Epithelial cell of proximal tubule (primary cell): ENCODE measurements around the gene CD2AP. TPM values are rescaled to one million over a fixed set of nuclear protein-coding genes. Genes with fewer than 3 reads are reported as not detected.

ENCODE experiments used
- DNase-seq: peaks from one replicate; pipeline ENCODE4 v3.0.0-alpha.2; 2011; ENCODE audit warnings: low read depth
- H3K4me3 ChIP-seq: 2 replicates; pipeline ENCODE4 v1.5.1; 2011; ENCODE audit warnings: low read depth, mild to moderate bottlenecking, low read length
- CTCF ChIP-seq: conservative IDR thresholded peaks from 2 replicates; pipeline ENCODE4 v1.5.1; 2012; ENCODE audit warnings: low read depth, mild to moderate bottlenecking, low read length
- total RNA-seq: library from RNA; depleted of rRNA; stranded (reverse); fragments of >200 nt; gene quantifications from 2 replicates; pipeline ENCODE4 v1.2.3, GENCODE V29; 2015

CD2AP gene
- total RNA-seq, 1 donor from 2014 or later: 61.7 TPM

- no peak for TF ChIP-seq CTCF
- DNase-seq: no peak
- H3K4me3 ChIP-seq: no peak overlapping the region
These were observed 170.4 kb downstream of the CD2AP start for GRCh38 chr6:47648031-47648430.

- H3K4me3 ChIP-seq: no peak overlapping the region
- DNase-seq: no peak
These were observed 173.2 kb downstream of the CD2AP start for GRCh38 chr6:47650553-47651432.

GRCh38 chr6:47651505-47651944 lies 173.9 kb downstream of the CD2AP start:
- H3K4me3 ChIP-seq: peak overlapping the region; percentile 12
- no peak for TF ChIP-seq CTCF
- peak; percentile 69 for DNase-seq

More at GRCh38 chr6:47650553-47651432, 173.2 kb downstream of the CD2AP start:
- no peak for TF ChIP-seq CTCF

- no peak for DNase-seq
- no peak overlapping the region for H3K4me3 ChIP-seq
- TF ChIP-seq CTCF: no peak
These were observed 176.1 kb downstream of the CD2AP start for GRCh38 chr6:47653706-47654105.

GRCh38 chr6:47654255-47654654 lies 176.7 kb downstream of the CD2AP start:
- no peak for DNase-seq
- no peak for TF ChIP-seq CTCF
- no peak overlapping the region for H3K4me3 ChIP-seq

- TF ChIP-seq CTCF: no peak
- no peak overlapping the region for H3K4me3 ChIP-seq
- DNase-seq: no peak
These were observed 178.4 kb downstream of the CD2AP start for GRCh38 chr6:47655719-47656595.
